Body of pancreas (tissue), 4 donors: Measurements from ENCODE around the gene LAMA4.

ENCODE experiments used
- CTCF ChIP-seq, 7 experiments: fragments of 450-650 bp in 4 of 7; fragments of 200-600 bp in 3 of 7; sonication (generic) in 3 of 7; IDR thresholded peaks; one replicate each; pipeline ENCODE4 v1.5.1; 2016 to 2019; ENCODE audit warnings: antibody characterized with exemption in 7 of 7
- POLR2A ChIP-seq, 3 donors: fragments of 450-650 bp; IDR thresholded peaks; one replicate each; pipeline ENCODE4 v1.6.1; 2016; ENCODE audit warnings: antibody characterized with exemption in 3 of 3, mild to moderate bottlenecking in 2 of 3

- TF ChIP-seq CTCF (IDR thresholded peaks at IDR 0.05) (no peak), POLR2A (IDR thresholded peaks at IDR 0.05) (no peak)
Measured at GRCh38 chr6:112281821-112282615, 27.7 kb upstream of the LAMA4 start.
